GM18858 (cell line): Measurements from ENCODE around the gene SOS2.

ENCODE experiments used
- ATAC-seq: cut with Tn5 transposase; IDR thresholded peaks from one replicate; pipeline ENCODE4 v1.9.1; 2021; ENCODE audit not compliant: unreplicated experiment

Gene SOS2

GRCh38 chr14:50116966-50117365 lies 114.4 kb downstream of the SOS2 start:
- ATAC-seq = no peak

DNA sequence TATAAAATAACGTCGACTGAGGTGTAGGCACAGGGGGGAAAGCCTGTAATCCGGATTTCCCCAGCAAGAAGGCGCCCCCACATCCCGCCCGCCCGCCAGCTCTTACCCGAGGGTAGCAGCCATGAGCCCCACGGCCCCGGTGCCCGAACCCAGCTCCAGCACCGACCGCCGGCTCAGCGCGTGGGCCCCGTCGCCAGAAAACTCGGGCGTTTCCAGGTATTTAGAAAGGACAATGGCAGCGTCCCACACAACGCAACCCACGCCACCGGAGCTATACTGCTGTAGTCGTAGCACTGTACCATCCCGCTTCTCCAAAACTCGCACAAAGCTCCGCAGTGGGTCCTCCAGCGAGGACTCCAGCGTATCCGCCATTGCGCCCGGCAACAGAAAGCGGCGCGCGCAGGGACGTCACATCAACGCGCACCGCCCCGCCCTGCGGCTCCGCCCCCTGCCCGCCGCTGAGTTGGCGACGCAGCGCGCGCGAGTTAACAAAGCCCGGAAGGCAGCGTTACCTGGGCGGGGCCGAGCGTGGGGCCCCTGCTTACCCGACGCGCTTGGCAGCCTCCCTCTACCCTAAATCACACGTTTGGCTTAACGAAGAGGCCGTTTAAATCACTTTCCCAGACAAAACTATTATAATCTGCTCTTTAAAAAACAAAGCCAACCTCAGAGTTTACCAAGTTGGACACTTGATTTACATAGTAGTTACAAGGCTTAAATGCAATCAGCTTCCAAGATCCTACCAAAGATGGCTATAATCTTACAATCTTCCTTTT lies 115.0 kb downstream of the SOS2 start, which contains the start of gene VCPKMT:
VCPKMT (minus strand) TSS at position 392 of the 776 bp plus-strand sequence; CDS start at position 372, 20 bp downstream.
- ATAC-seq = peak; percentile 79

- ATAC-seq = peak; percentile 40
These were observed 117.9 kb downstream of the SOS2 start for GRCh38 chr14:50113381-50114035.

- no peak for ATAC-seq
These were observed 120.9 kb downstream of the SOS2 start for GRCh38 chr14:50110323-50111037.

- no peak for ATAC-seq
These were observed 122.0 kb downstream of the SOS2 start for GRCh38 chr14:50109342-50109741.

GRCh38 chr14:50107850-50108249 lies 123.5 kb downstream of the SOS2 start:
- ATAC-seq = no peak

GRCh38 chr14:50106178-50106577 lies 125.2 kb downstream of the SOS2 start:
- ATAC-seq = no peak

- ATAC-seq = no peak
These were observed 127.8 kb downstream of the SOS2 start for GRCh38 chr14:50103558-50103957.

DNA sequence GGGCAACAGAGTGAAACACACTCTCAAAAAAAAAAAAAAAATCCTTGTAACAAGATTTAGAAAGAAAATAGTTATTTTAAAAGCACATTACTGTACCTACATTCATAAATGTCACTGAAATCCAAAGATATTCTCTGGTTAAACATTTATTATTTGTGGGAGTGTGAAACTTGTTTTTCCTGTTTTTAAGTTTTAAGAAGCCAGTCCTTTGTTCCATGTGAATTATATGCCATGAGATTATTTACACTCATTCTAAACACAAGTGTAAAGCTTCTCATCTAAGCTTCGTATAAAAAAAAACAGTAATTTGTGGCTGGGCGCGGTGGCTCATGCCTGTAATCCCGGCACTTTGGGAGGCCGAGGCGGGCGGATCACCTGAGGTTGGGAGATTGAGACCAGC lies 130.0 kb downstream of the SOS2 start:
- no peak for ATAC-seq

GRCh38 chr14:50100805-50101204 lies 130.6 kb downstream of the SOS2 start:
- no peak for ATAC-seq

- ATAC-seq = no peak
These were observed 132.0 kb downstream of the SOS2 start for GRCh38 chr14:50099335-50099734.

DNA sequence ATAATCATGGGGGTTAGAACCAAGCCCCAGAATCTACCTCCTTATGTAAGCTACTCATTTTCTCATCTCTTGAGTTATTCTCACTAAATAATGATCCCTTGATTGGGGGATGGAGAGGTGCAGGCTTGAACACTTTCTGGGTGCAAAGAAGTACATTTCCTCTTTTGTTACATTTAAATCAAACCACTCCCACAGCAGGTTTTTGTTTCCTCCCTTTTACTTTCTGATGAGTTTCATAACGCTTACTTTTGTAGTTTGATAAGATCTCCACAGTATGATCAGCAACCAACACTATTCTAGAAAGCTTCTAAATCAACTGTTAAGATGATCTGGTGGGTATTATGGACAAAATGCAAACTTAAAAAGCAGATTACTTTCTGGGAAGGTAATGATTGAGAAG lies 135.5 kb downstream of the SOS2 start:
- no peak for ATAC-seq

DNA sequence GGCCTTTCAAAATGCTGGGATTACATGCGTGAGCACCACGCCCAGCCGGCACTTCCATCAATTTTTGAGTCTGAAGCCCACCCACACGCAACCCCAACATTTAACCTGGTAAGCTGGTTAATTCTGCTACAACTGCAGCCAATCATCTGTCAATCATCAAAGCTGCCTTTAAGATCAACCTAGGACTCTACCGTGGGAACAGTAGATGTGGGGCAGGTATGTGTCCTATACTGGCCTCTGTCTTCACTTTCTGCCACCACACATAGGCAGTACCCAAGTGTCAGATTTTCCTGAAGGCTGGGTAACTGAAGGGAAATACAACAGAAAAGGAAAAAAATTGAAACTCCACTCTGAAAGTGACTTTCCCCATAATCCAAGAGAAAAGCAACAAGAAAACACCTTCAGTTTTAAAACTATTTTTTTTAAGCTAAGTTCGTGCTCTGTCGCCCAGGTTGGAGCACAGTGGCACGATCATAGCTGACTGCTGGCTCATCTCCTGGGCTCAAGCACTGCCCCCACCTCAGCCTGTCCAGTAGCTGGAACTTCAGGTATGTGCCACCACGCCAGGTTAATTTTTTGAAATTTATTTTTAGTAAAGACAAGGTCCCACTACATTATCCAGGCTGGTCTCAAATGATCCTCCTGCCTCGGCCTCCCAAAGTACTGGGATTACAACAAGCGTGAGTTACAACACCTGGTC lies 137.2 kb downstream of the SOS2 start:
- ATAC-seq = no peak

DNA sequence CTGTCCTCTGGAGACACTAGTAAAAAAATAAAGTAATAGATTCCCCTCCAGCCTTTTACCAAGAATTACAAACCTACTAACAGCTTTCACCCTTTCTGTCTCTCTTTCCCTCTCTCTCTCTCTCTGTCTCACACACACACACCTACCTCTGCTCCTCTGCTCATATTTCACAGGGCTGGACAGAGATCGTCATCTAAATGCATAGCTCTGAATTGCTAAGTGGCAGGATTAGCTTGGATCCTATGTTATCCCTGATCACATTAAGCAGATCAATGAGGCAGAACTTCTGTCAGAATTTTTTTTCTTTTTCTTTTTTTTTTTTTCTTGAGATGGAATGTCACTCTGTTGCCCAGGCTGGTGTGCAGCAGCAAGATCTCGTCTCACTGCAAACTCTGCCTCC lies 137.9 kb downstream of the SOS2 start:
- no peak for ATAC-seq

DNA sequence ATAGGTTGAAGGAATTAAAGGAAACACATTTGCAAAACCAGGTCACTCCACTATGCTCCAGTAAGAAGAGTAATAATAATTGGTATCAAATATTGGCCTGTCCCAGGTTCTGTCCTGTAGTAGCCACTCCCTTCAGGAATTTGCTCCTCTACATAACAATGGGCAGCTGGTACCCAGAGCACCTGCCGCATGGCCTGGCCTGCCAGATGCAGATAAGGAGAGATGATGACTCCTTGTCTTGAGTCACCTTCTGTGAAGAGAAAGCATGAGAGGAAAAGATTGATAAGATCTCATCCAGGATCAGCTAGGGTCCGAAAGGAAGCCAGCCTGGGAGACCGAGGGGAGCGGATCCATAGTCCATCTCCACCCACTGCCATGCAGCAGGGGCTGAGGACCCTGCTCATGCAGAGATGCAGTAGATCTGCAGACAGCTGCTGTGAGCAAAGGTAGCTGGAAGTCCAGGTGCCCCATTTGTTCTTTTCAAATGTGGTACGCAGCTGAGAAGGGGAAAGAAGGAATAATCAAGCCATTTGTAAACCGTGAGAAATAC lies 139.3 kb downstream of the SOS2 start:
- no peak for ATAC-seq

DNA sequence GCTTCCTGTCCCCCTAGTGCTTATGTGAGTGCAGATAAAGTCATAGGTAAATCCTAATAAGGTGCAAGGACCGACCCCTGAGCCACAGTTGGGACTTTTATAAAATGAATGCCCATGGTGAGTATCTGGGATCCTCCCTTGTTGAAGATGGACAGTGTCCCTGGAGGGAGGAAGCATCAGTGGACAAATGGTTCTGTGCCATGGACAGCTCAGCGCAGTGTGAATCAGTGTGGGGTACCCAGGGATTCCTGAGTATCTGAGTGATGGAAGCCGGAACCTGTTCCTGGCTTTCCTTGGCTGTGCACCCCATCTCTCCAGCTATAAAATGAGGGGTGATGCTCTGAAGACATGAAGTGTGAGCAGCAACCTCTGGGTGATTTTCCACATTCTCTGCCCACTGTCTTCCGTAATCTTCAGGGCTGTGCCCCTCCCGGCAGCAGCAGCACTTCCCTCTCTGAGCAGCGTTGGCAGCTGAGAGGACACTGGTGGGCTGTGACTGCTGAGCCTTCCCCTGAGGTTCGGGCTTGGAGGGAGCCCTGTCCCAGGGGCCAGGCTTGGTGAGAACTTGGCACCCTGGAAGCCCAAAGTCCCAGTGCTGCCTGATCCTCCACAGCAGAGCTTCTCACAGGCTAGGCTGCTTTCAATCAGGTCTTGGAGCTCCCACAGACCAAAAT lies 140.0 kb downstream of the SOS2 start:
- no peak for ATAC-seq

GRCh38 chr14:50089208-50089607 lies 142.2 kb downstream of the SOS2 start:
- ATAC-seq = no peak

GRCh38 chr14:50088731-50089130 lies 142.6 kb downstream of the SOS2 start:
- ATAC-seq = no peak

DNA sequence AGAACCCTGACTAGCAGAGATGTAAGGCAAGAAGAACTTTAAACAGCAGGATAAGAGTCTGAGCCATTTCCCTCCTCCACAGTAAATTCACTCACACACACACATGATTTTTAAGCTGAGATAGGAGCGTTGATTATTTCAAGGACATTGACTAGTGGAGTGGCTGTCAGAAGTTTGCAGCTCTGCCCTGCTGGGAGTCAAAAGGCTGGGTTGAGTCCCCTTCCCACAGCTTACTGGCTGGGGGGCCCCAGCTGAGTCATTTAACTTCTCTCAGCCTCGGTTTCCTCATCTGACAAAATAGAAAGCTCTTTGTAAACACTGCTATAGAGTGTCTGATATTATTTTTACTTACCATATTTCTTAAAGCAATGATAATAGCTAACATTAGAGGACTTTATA lies 143.3 kb downstream of the SOS2 start:
- no peak for ATAC-seq

DNA sequence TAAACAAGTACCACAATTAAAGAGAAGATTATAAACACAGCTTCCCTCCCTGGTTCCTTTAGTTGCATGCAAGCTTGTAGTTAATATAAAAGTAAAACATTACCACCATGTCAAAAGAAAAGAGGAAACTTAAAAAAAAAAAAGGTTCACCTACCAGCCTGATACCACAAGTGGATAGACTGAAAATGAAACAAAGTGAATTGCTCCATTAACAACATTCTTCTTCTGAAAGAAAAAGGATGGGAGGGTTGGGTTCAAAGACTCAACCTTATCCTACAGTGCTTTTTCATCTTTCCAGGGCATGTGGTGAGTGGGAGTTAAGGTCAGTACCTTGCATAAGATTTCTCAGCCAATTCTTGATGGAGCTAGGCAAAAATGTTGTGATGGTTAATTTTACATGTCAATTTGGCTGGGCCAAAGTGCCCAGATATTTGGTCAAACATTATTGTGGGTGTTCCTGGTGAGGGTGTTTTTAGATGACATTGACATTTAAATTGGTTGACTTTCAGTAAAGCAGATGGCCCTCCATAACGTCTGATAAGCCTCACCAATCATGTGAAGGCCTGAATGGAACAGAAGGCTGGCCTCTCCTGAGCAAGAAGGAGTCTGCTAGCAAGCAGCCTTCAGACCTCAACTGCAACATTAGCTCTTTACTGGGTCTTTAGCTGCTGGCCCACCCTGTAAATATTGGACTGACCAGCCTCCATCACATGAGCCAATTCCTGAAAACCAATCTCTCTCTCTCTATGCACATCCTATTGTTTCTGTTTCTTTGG lies 143.8 kb downstream of the SOS2 start:
- no peak for ATAC-seq
